IMR-90 (cell line): ENCODE results near the gene SPACA7. TPM values are rescaled to one million over a fixed set of nuclear protein-coding genes. Genes with fewer than 3 reads are reported as not detected.

Experiments
- ATAC-seq: fragments of 200-7000 bp; cut with Tn5 transposase; 2 replicates; pipeline ENCODE4 v1.9.1; 2020; ENCODE audit warnings: low read depth, mild to moderate bottlenecking, moderate library complexity
- BruUV-seq: library from RNA; stranded (reverse); fragments of 400-500 nt; replicated peaks from 2 replicates; lab custom pipeline; 2021; lab: Mats Ljungman, UMichigan
- CTCF ChIA-PET: fragments of 300-600 bp; formaldehyde crosslinking; extraction: SDS; loops from one replicate; lab custom pipeline; 2021; ENCODE audit warnings: antibody characterized with exemption; lab: Yijun Ruan, JAX
- POLR2A ChIA-PET: fragments of 300-600 bp; sonication (Branson Sonifier 250); formaldehyde crosslinking; loops from one replicate; lab custom pipeline; 2022; ENCODE audit warnings: antibody characterized with exemption; ENCODE audit not compliant: unreplicated experiment; lab: Charles Lee
- DNase-seq: peaks from one replicate; pipeline ENCODE4 v3.0.0; 2013
- H2AFZ ChIP-seq: replicated peaks from 2 replicates; pipeline ENCODE3; 2013; ENCODE audit warnings: low read length, mild to moderate bottlenecking; ENCODE audit not compliant: poor library complexity
- H2AK5ac ChIP-seq: 2 replicates; pipeline ENCODE4 v1.6.1; 2013; ENCODE audit warnings: low read depth, low read length, inconsistent platforms
- H2AK9ac ChIP-seq: replicated peaks from 2 replicates; pipeline ENCODE3; 2013; ENCODE audit warnings: mild to moderate bottlenecking, low read depth, low read length, moderate library complexity; ENCODE audit not compliant: poor library complexity
- H2BK120ac ChIP-seq: 2 replicates; pipeline ENCODE4 v1.6.1; 2013; ENCODE audit warnings: low read depth, low read length, inconsistent platforms
- H2BK15ac ChIP-seq: 3 replicates; pipeline ENCODE4 v1.6.1; 2013; ENCODE audit warnings: low read depth, low read length, inconsistent platforms
- H2BK20ac ChIP-seq: 2 replicates; pipeline ENCODE4 v1.6.1; 2013; ENCODE audit warnings: low read depth, mild to moderate bottlenecking, inconsistent platforms, low read length, moderate library complexity
- H2BK5ac ChIP-seq: 2 replicates; pipeline ENCODE4 v1.6.1; 2013; ENCODE audit warnings: mild to moderate bottlenecking, low read depth, low read length, inconsistent platforms; ENCODE audit not compliant: poor library complexity, severe bottlenecking
- H3K14ac ChIP-seq: replicated peaks from 2 replicates; pipeline ENCODE4 v1.6.1; 2013; ENCODE audit warnings: low read depth, low read length, inconsistent platforms
- H3K18ac ChIP-seq: 2 replicates; pipeline ENCODE4 v1.6.1; 2013; ENCODE audit warnings: low read depth, low read length, control low read depth
- H3K23ac ChIP-seq: 2 replicates; pipeline ENCODE4 v1.6.1; 2013; ENCODE audit warnings: low read depth, low read length, inconsistent platforms
- H3K27ac ChIP-seq: 2 replicates; pipeline ENCODE4 v1.5.1; 2013; ENCODE audit warnings: mild to moderate bottlenecking, control low read depth, low read length; ENCODE audit not compliant: insufficient read depth
- H3K27me3 ChIP-seq: 2 replicates; pipeline ENCODE4 v1.6.1; 2013; ENCODE audit warnings: low read length; ENCODE audit not compliant: control insufficient read depth, insufficient read depth
- H3K36me3 ChIP-seq: 2 replicates; pipeline ENCODE4 v1.6.1; 2013; ENCODE audit warnings: low read length, mixed read lengths; ENCODE audit not compliant: control insufficient read depth, insufficient read depth
- H3K4ac ChIP-seq: 2 replicates; pipeline ENCODE4 v1.6.1; 2013; ENCODE audit warnings: low read depth, low read length, inconsistent platforms
- H3K4me1 ChIP-seq: 2 replicates; pipeline ENCODE4 v1.6.1; 2013; ENCODE audit warnings: low read length, mixed read lengths; ENCODE audit not compliant: control insufficient read depth, insufficient read depth
- H3K4me2 ChIP-seq: 2 replicates; pipeline ENCODE4 v1.6.1; 2013; ENCODE audit warnings: low read depth, mild to moderate bottlenecking, control low read depth, low read length, moderate library complexity
- H3K4me3 ChIP-seq: 2 replicates; pipeline ENCODE4 v1.5.1; 2013; ENCODE audit warnings: low read depth, mild to moderate bottlenecking, control low read depth, low read length, moderate library complexity; ENCODE audit not compliant: insufficient read depth
- H3K56ac ChIP-seq: 2 replicates; pipeline ENCODE4 v1.6.1; 2013; ENCODE audit warnings: low read length, inconsistent platforms; ENCODE audit not compliant: insufficient read depth; ENCODE audit errors: extremely low read depth
- H3K79me1 ChIP-seq, 2 experiments: 2 replicates each; pipeline ENCODE4 v1.6.1; 2013; ENCODE audit warnings: low read length in 2 of 2, inconsistent platforms in 1 of 2, low read depth in 1 of 2
- H3K9ac ChIP-seq: 2 replicates; pipeline ENCODE4 v1.6.1; 2013; ENCODE audit warnings: low read depth, low read length, control low read depth
- H3K9me1 ChIP-seq: 2 replicates; pipeline ENCODE4 v1.6.1; 2013; ENCODE audit warnings: low read length, inconsistent platforms; ENCODE audit not compliant: insufficient read depth
- H3K9me3 ChIP-seq: 2 replicates; pipeline ENCODE4 v1.6.1; 2013; ENCODE audit warnings: low read length; ENCODE audit not compliant: control insufficient read depth, insufficient read depth
- H4K20me1 ChIP-seq: 2 replicates; pipeline ENCODE4 v1.6.1; 2013; ENCODE audit warnings: low read length, inconsistent platforms; ENCODE audit not compliant: insufficient read depth
- H4K5ac ChIP-seq: 2 replicates; pipeline ENCODE4 v1.6.1; 2013; ENCODE audit warnings: mild to moderate bottlenecking, low read depth, low read length, control low read depth
- H4K8ac ChIP-seq, 2 experiments: 2 replicates each; pipeline ENCODE4 v1.6.1; 2013; ENCODE audit warnings: low read depth in 2 of 2, low read length in 2 of 2, control low read depth in 1 of 2, inconsistent platforms in 1 of 2
- H4K91ac ChIP-seq: 2 replicates; pipeline ENCODE4 v1.6.1; 2013; ENCODE audit warnings: low read depth, low read length, inconsistent platforms; ENCODE audit not compliant: insufficient read depth
- BHLHE40 ChIP-seq: fragments of 150-350 bp; IDR thresholded peaks from 2 replicates; pipeline ENCODE4 v1.6.1; 2016; ENCODE audit warnings: mild to moderate bottlenecking, low read depth, low read length
- NFE2L2 ChIP-seq: fragments of 150-350 bp; IDR thresholded peaks from 2 replicates; pipeline ENCODE4 v1.6.1; 2016; ENCODE audit warnings: low read depth, mild to moderate bottlenecking, low read length
- WGBS, 2 experiments: methylation state at CpG; one replicate each; pipeline versions ENCODE4 v1.1.5 to v1.1.7; 2013; ENCODE audit warnings: missing lambda C conversion rate in 2 of 2; ENCODE audit not compliant: insufficient read length in 1 of 2; ENCODE audit errors: extremely low coverage in 2 of 2; 5-methylcytosine and 5-hydroxymethylcytosine counted together
- dilution Hi-C: fragments of 300-500 bp; cut with HindIII; formaldehyde crosslinking; loops from one replicate; pipeline ENCODE4 v1.14.3; 2018; ENCODE audit warnings: low sequenced_read_pairs; ENCODE audit not compliant: unreplicated experiment
- in situ Hi-C: fragments of 300-500 bp; cut with MboI; formaldehyde crosslinking; loops from 3 replicates; pipeline ENCODE4 v1.14.3; 2019; ENCODE audit warnings: low sequenced_read_pairs, inconsistent platforms, mixed read lengths
- intact Hi-C: fragments of 100-400 bp; cut with micrococcal nuclease; formaldehyde crosslinking; loops from 2 replicates; pipeline ENCODE4 v1.10.0; 2022
- polyA plus RNA-seq, 3 experiments: library from polyadenylated mRNA; depleted of rRNA; stranded (reverse); fragments of >200 nt; gene quantifications; 2 replicates each; pipeline ENCODE4 v1.2.3, GENCODE V29; 2012; ENCODE audit warnings: low replicate concordance in 1 of 3
- total RNA-seq: library from RNA; depleted of rRNA; stranded (reverse); fragments of >200 nt; gene quantifications from 2 replicates; pipeline ENCODE4 v1.2.3, GENCODE V29; 2012
- TF ChIP-seq, protein P1 (sequence below): fragments of 150-350 bp; IDR thresholded peaks from 2 replicates; pipeline ENCODE4 v1.6.1; 2016; ENCODE audit warnings: low read depth, mild to moderate bottlenecking, low read length, moderate library complexity, borderline replicate concordance

The SPACA7 gene
- total and polyA plus RNA-seq, 2 of the 4 experiments (the other 2 are of a cell fraction): not detected

GRCh38 chr13:112447306-112447705, 71.2 kb downstream of the SPACA7 start:
- dilution Hi-C loops: no loop called here
- H2BK120ac ChIP-seq: no peak overlapping the region
- intact Hi-C loops: loop anchor here (10.0 kb wide), 1 partner anchor 1383 kb away; no protein-coding TSS in a partner anchor
- no CpG with 5 or more reads among the region's 2 CpGs for whole genome bisulfite sequencing, 2 experiments
- no peak overlapping the region for H2BK5ac ChIP-seq
- no peak overlapping the region for H3K4ac ChIP-seq
- H2AK9ac ChIP-seq: no peak overlapping the region
- no peaks in the 10 kb centered on the region for H3K9me1 ChIP-seq
- H3K4me1 ChIP-seq: no peaks in the 10 kb centered on the region
- H3K4me2 ChIP-seq: no peak overlapping the region
- H3K4me3 ChIP-seq: no peak overlapping the region
- H3K9me3 ChIP-seq: no peaks in the 10 kb centered on the region
- no TSS peak for BruUV-seq
- no peak overlapping the region for H2BK20ac ChIP-seq
- H3K14ac ChIP-seq: no peak overlapping the region
- peaks cover 11% of the 10 kb centered on the region for H3K27me3 ChIP-seq
- ChIA-PET CTCF (no interaction called here), POLR2A (no interaction called here)
- no peak overlapping the region for H4K91ac ChIP-seq
- H3K27ac ChIP-seq: no peak overlapping the region
- TF ChIP-seq, protein P1, sequence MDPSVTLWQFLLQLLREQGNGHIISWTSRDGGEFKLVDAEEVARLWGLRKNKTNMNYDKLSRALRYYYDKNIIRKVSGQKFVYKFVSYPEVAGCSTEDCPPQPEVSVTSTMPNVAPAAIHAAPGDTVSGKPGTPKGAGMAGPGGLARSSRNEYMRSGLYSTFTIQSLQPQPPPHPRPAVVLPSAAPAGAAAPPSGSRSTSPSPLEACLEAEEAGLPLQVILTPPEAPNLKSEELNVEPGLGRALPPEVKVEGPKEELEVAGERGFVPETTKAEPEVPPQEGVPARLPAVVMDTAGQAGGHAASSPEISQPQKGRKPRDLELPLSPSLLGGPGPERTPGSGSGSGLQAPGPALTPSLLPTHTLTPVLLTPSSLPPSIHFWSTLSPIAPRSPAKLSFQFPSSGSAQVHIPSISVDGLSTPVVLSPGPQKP: no peak
- no peak for TF ChIP-seq BHLHE40
- no peak for TF ChIP-seq NFE2L2
- no peak overlapping the region for H3K18ac ChIP-seq
- H4K8ac ChIP-seq: no peak overlapping the region
- no peak overlapping the region for H3K23ac ChIP-seq
- H3K56ac ChIP-seq: no peak overlapping the region
- H3K79me1 ChIP-seq: no peaks in the 10 kb centered on the region
- H2AFZ ChIP-seq: no peak overlapping the region
- in situ Hi-C loops: no loop called here
- H3K9ac ChIP-seq: no peak overlapping the region
- no peak for ATAC-seq
- no peak for DNase-seq
- H2AK5ac ChIP-seq: no peak overlapping the region
- H4K20me1 ChIP-seq: no peaks in the 10 kb centered on the region
- no peak overlapping the region for H2BK15ac ChIP-seq
- H3K36me3 ChIP-seq: no peaks in the 10 kb centered on the region
- H4K5ac ChIP-seq: no peak overlapping the region
